Effector CD8-positive, alpha-beta T cell (primary cell): ENCODE measurements around the gene VWA5B1.

Source experiments
- DNase-seq: peaks from one replicate; lab custom pipeline; 2025; lab: John Stamatoyannopoulos, UW

The VWA5B1 gene

DNA sequence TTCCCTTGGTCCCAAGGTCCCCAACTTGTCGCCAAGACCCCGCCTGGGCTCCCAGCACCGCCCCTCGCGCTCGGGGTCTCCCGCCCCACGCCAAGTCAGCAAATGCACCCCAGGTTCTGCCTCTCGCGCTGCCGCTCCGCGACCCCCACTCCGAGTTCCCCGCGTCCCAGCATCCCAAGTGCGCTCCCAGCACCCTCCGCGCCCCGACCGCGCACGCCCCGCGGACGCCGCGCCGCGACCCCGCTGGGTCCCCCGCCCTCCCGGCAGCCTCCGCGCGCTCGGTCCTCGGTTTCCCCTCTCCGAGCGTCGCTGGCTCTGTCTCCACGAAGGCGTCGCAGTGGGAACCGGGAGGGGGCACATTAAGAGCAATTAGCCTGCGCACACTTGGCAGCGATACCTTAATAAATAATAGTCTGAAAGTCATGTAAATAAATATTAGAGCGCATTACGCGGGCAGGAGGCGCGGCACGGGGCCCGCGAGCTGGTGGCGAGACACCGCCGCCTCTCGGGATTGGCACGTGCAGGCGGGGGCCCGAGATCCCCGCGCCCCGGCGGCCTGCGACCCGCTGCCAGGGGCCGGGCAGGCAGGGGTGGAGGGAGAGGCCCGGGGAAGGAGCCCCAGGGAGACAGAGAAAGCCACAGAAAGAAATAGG lies 75.9 kb downstream of the VWA5B1 start:
- DNase-seq: no peak

GRCh38 chr1:20367116-20367585 lies 76.5 kb downstream of the VWA5B1 start:
- no peak for DNase-seq

- DNase-seq: no peak
These were observed 77.0 kb downstream of the VWA5B1 start for GRCh38 chr1:20367626-20368025.

- DNase-seq: no peak
These were observed 78.3 kb downstream of the VWA5B1 start for GRCh38 chr1:20368866-20369470.

GRCh38 chr1:20370698-20371097 lies 80.0 kb downstream of the VWA5B1 start:
- DNase-seq: no peak

DNA sequence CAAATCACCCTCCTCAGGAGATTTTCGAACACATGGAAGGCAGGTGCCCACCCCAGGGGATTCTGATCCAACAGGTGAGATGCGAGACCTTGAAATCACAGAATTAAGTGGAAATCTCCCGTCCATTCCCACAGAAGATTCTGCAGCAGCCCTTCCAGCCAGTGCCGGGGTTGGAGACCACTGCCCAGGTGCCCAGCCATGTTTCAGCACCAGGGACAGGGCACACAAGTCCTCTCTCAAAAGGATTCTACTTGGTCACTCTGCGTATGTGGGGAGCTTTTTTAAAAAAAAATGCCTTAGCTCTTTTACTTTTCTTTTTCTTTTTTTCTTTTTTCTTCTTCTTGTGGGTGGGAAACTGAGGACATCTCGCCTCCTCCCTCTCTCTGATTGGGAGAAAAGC lies 80.7 kb downstream of the VWA5B1 start:
- no peak for DNase-seq

GRCh38 chr1:20371883-20372282 lies 81.2 kb downstream of the VWA5B1 start:
- no peak for DNase-seq

GRCh38 chr1:20372676-20373075 lies 82.0 kb downstream of the VWA5B1 start:
- no peak for DNase-seq

GRCh38 chr1:20373286-20373685 lies 82.6 kb downstream of the VWA5B1 start:
- no peak for DNase-seq

DNA sequence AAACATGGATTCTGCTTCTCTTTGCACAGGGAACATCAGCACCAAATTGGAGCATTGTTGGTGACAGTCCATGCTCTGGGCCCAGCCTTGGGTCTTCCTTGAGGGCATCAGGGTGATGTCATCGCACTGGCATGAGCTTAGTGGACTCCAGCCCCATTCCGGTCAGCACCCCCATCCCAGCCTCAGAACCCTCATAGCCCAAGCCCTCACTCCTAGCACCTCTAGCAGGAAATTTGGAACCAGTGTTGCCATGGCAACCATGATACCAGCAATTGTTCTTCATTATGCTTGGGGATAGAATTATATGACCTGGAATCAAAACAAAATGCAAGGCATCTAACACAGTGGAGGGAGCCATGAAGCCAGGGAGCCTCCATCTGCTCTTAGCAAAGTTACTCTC lies 83.1 kb downstream of the VWA5B1 start:
- no peak for DNase-seq

GRCh38 chr1:20375563-20375962 lies 84.9 kb downstream of the VWA5B1 start:
- no peak for DNase-seq

DNA sequence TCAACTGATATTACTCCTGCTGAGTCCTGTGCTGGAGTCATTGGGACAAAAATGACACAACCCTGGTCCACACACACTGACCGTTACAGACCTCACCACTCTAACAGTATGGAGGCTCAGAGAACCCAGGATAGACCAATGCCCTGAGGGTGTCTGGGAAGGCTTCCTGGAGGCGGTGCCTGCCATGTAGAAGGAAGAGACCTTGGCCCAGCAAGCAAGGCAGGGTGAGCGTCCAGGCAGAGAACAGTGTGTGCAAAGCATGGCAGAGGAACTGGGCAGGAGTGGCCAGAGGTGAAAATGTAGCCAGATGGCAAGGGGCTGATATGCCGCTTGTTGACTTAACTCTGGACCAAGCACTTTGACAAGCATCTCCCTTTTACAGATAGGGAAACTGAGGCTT lies 85.5 kb downstream of the VWA5B1 start:
- no peak for DNase-seq

DNA sequence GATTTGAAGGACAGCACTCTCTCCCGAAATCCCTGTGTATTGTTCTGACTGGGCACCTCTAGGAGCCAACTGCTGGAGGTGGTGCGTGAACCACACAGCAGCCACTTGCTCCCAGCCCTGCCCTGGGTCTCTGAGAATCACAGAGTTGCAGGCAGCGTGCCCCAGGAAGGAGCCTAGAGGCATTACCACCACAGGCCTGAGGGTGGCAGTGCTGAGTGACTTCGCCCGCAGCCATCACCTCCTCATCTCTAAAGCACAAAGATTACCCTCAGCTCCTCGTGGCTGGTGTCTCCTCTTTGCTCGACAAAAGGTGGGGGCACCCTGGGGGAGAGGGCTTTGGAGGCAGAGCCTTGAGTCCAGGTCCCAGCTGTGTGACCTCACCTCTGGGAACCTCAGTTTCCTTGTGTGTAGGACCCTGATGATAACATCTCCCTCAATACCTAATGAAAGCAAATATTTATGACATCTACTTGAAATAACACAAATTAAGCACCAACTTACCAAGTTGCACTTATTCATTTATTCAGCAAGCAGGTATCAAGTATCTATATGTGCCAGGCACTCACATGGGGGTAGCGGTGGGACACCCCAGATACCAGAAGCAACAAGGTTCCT lies 86.3 kb downstream of the VWA5B1 start:
- DNase-seq: no peak

DNA sequence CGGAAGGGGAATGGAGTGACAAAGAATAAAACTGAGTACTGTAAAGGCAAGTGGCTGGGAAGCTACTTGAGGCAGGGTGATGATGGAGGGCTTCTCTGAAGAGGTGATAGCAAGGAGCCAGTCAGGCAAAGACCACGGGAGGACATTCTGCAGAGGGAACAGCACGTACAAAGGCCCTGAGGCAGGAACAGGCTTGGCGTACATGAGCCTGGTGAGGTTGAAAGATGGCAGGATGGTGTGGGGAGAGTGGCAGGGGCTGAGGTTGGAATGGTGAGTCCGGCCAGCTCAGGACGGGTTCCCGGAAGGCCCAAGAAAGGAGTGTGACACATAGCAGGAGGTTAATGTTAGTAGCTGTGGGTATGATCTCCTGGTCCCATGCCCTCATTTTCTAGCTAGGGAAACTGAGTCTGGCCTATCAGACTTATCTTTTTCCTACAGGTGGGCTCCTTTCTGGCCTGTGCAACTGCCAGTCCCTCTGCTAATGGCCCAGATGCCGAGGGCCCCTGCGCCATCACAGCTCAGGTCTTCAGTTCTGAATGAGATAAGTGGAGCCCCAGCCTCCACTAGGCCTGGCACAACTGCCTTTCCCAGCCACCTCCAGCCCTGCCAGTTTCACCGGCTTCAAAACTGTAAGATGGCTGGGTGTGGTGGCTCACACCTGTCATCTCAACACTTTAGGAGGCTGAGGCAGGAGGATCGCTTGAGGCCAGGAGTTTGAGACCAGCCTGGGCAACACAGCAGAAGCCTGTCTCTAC lies 87.0 kb downstream of the VWA5B1 start:
- no peak for DNase-seq

- DNase-seq: no peak
These were observed 88.4 kb downstream of the VWA5B1 start for GRCh38 chr1:20379075-20379474.

DNA sequence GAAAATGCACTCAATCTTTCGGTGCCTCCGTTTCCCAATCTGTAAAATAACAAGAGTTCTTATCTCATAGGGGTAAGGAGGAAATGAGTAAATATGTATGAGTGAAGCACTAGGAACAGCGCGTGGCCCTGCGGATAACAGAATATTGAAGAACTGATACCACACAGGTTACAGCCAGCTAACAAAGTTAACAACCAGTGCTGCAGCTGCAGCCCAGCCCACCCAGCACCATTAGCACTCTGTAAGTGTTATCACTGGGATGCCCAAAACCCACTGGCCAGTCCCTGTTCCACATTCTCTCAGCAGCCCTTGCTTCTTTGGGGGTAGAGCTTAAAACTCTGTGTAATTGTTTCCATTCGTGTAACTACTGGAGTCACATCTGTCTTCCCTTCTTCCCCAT lies 89.5 kb downstream of the VWA5B1 start:
- DNase-seq: no peak

GRCh38 chr1:20380616-20381035 lies 90.0 kb downstream of the VWA5B1 start:
- DNase-seq: no peak

- no peak for DNase-seq
These were observed 90.5 kb downstream of the VWA5B1 start for GRCh38 chr1:20381045-20381641.

- DNase-seq: no peak
These were observed 91.3 kb downstream of the VWA5B1 start for GRCh38 chr1:20381961-20382360.

GRCh38 chr1:20382711-20383110 lies 92.0 kb downstream of the VWA5B1 start:
- DNase-seq: no peak

DNA sequence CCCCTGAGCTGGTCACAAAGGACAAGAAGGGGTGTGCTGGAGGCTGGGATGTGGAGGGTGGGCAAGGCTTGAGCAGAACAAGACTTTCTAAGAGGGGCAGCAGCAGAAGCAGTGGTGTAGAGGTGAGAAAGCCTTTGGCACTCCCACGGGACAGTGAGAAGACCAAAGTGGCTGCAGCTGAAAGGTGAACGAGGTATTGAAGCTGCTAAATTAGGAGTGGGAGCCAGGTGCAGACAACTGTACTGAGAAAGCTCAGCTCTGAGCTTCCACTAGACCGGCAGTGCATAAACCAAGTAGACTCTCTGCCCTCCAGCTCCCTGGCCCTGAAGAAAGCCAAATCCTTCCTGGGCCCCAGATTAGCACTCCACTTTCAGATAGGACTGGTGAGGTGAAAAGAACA lies 93.0 kb downstream of the VWA5B1 start:
- DNase-seq: no peak

- no peak for DNase-seq
These were observed 95.0 kb downstream of the VWA5B1 start for GRCh38 chr1:20385630-20386029.
